ENCODE data around the gene YIPF2. TPM values are rescaled to one million over a fixed set of nuclear protein-coding genes. Genes with fewer than 3 reads are reported as not detected.

YIPF2 gene
- total and polyA plus RNA-seq, 8 donors: 0.58 to 72.3 (median 28.6) TPM

- Histone ChIP-seq H3K27ac (no peak overlapping the region), H3K9me3 (no peaks in the 10 kb centered on the region), H3K4me1 (peaks cover 0 to 7% (median 0%) of the 10 kb centered on the region in 4 donors), H3K27me3 (no peaks in the 10 kb centered on the region), H3K4me3 (no peak overlapping the region), H3K36me3 (peaks cover 46 to 100% (median 94%) of the 10 kb centered on the region in 4 donors)
- no peak for TF ChIP-seq POLR2A (IDR thresholded peaks at IDR 0.05)
- whole genome bisulfite sequencing, 5 donors: 90 to 94% (median 92%) methylated on average over 25 to 31 of the region's 31 CpGs
- intact Hi-C loops (cut with DNase I; ENCODE audit: low total_unique reads): no loop called here
- peak in 1 of 2 donors; percentile 2 for DNase-seq
Observed at GRCh38 chr19:10911579-10912363, 16.7 kb downstream of the YIPF2 start.

- 93 to 98% (median 95%) methylated on average over 14 to 17 of the region's 17 CpGs for WGBS, 5 donors
- no peaks in the 10 kb centered on the region for H3K4me1 ChIP-seq
- intact Hi-C loops (cut with DNase I; ENCODE audit: low total_unique reads): no loop called here
- DNase-seq: peak in 1 of 2 donors; percentile 2
- no peak overlapping the region for H3K4me3 ChIP-seq
- no peak overlapping the region for H3K27ac ChIP-seq
- no peaks in the 10 kb centered on the region for H3K27me3 ChIP-seq
- TF ChIP-seq EP300 (IDR thresholded peaks at IDR 0.05) (no peak), POLR2A (IDR thresholded peaks at IDR 0.05) (no peak), POLR2AphosphoS5 (IDR thresholded peaks at IDR 0.05) (no peak), CTCF (IDR thresholded peaks at IDR 0.05) (no peak)
- H3K36me3 ChIP-seq: peaks cover 35 to 73% (median 68%) of the 10 kb centered on the region in 4 donors
- H3K9me3 ChIP-seq: no peaks in the 10 kb centered on the region
Observed at GRCh38 chr19:10908380-10908960, 20.0 kb downstream of the YIPF2 start.

- peaks cover 35 to 68% (median 63%) of the 10 kb centered on the region in 4 donors for H3K36me3 ChIP-seq
- no peak overlapping the region for H3K4me3 ChIP-seq
- H3K27me3 ChIP-seq: no peaks in the 10 kb centered on the region
- H3K9me3 ChIP-seq: no peaks in the 10 kb centered on the region
- no peak overlapping the region for H3K27ac ChIP-seq
- H3K4me1 ChIP-seq: no peaks in the 10 kb centered on the region
- TF ChIP-seq POLR2A (IDR thresholded peaks at IDR 0.05) (no peak), EP300 (IDR thresholded peaks at IDR 0.05) (no peak), CTCF (IDR thresholded peaks at IDR 0.05) (no peak), POLR2AphosphoS5 (IDR thresholded peaks at IDR 0.05) (no peak)
- intact Hi-C loops (cut with DNase I; ENCODE audit: low total_unique reads): no loop called here
- DNase-seq: peak in 1 of 2 donors; percentile 1
- 88 to 91% (median 90%) methylated on average over 13 to 14 of the region's 14 CpGs for WGBS, 5 donors
Observed at GRCh38 chr19:10907925-10908324, 20.5 kb downstream of the YIPF2 start.

GRCh38 chr19:10899151-10899653 is 29.2 kb downstream of the YIPF2 start:
- DNase-seq: peak; percentile 84 to 85
- H3K4me3 ChIP-seq: no peak overlapping the region

GRCh38 chr19:10898633-10899032 is 29.8 kb downstream of the YIPF2 start:
- Histone ChIP-seq H3K36me3 (no peaks in the 10 kb centered on the region), H3K4me1 (peaks cover 9 to 78% (median 41%) of the 10 kb centered on the region in 4 donors), H3K27me3 (no peaks in the 10 kb centered on the region), H3K27ac (peak overlapping the region in 4 of 5 donors; percentile 20 to 76 (median 71)), H3K9me3 (no peaks in the 10 kb centered on the region), H3K4me3 (no peak overlapping the region)
- intact Hi-C loops (cut with DNase I; ENCODE audit: low total_unique reads): no loop called here
- no peak for TF ChIP-seq POLR2AphosphoS5 (IDR thresholded peaks at IDR 0.05)
- no peak for TF ChIP-seq EP300 (IDR thresholded peaks at IDR 0.05)
- no peak for TF ChIP-seq POLR2A (IDR thresholded peaks at IDR 0.05)
- no peak for TF ChIP-seq CTCF (IDR thresholded peaks at IDR 0.05)
- no peak for DNase-seq
- 41 to 73% (median 64%) methylated on average over 4 to 10 of the region's 10 CpGs for WGBS, 5 donors

More at GRCh38 chr19:10899151-10899653, 29.2 kb downstream of the YIPF2 start:
- 23 to 56% (median 31%) methylated on average over 7 to 10 of the region's 10 CpGs for whole genome bisulfite sequencing, 5 donors
- intact Hi-C loops (cut with DNase I; ENCODE audit: low total_unique reads): no loop called here
- Histone ChIP-seq H3K36me3 (no peaks in the 10 kb centered on the region), H3K27me3 (no peaks in the 10 kb centered on the region), H3K27ac (peak overlapping the region; percentile 52 to 78 (median 74)), H3K4me1 (peaks cover 9 to 73% (median 40%) of the 10 kb centered on the region in 4 donors), H3K9me3 (no peaks in the 10 kb centered on the region)
- TF ChIP-seq POLR2A (IDR thresholded peaks at IDR 0.05): no peak
- TF ChIP-seq POLR2AphosphoS5 (IDR thresholded peaks at IDR 0.05): peak in 1 of 3 donors; percentile 51
